ENCODE results near the gene GRIN2B. TPM values are rescaled to one million over a fixed set of nuclear protein-coding genes. Genes with fewer than 3 reads are reported as not detected.

Gene GRIN2B
- polyA plus RNA-seq, 6 donors from 2014 or later, result 0.01 to 0.03 (median 0.01) TPM; not detected in 3

- no peak overlapping the region for H3K4me3 Mint-ChIP-seq
- H3K9me3 Mint-ChIP-seq, result peaks cover 0 to 6% (median 0%) of the 10 kb centered on the region in 7 donors
- DNase-seq, result no peak
- H3K36me3 Mint-ChIP-seq, result peaks cover 0 to 10% of the 10 kb centered on the region in 2 donors
- no peak for ATAC-seq (ENCODE audit: low read depth in 2 of 2)
- no peak overlapping the region for H3K27ac Mint-ChIP-seq
- peaks cover 15 to 23% (median 20%) of the 10 kb centered on the region in 3 donors for H3K4me1 Mint-ChIP-seq
- peaks cover 60 to 94% (median 91%) of the 10 kb centered on the region in 3 donors for H3K27me3 Mint-ChIP-seq
These were observed 4.5 kb downstream of the GRIN2B start for GRCh38 chr12:13976880-13977279.

- Mint-ChIP-seq H3K27me3 (peaks cover 56 to 91% (median 89%) of the 10 kb centered on the region in 3 donors), H3K4me1 (peaks cover 11 to 15% (median 13%) of the 10 kb centered on the region in 3 donors), H3K36me3 (peaks cover 0 to 10% of the 10 kb centered on the region in 2 donors), H3K4me3 (no peak overlapping the region), H3K9me3 (peaks cover 0 to 3% (median 0%) of the 10 kb centered on the region in 7 donors), H3K27ac (no peak overlapping the region)
- ATAC-seq (ENCODE audit: low read depth in 2 of 2) (no peak), DNase-seq (no peak)
These were observed 5.3 kb downstream of the GRIN2B start for GRCh38 chr12:13976028-13976584.

- H3K27ac Mint-ChIP-seq, result no peak overlapping the region
- H3K9me3 Mint-ChIP-seq, result peaks cover 0 to 2% (median 0%) of the 10 kb centered on the region in 7 donors
- no peak for DNase-seq
- H3K4me3 Mint-ChIP-seq, result no peak overlapping the region
- H3K27me3 Mint-ChIP-seq, result peaks cover 43 to 86% (median 83%) of the 10 kb centered on the region in 3 donors
- no peak for ATAC-seq (ENCODE audit: low read depth in 2 of 2)
- no peaks in the 10 kb centered on the region for H3K36me3 Mint-ChIP-seq
- no peaks in the 10 kb centered on the region for H3K4me1 Mint-ChIP-seq
These were observed 7.4 kb downstream of the GRIN2B start for GRCh38 chr12:13973996-13974395.

GRCh38 chr12:13970803-13971202, 10.6 kb downstream of the GRIN2B start:
- Mint-ChIP-seq H3K27me3 (peaks cover 38 to 62% (median 61%) of the 10 kb centered on the region in 3 donors), H3K4me1 (no peaks in the 10 kb centered on the region), H3K9me3 (no peaks in the 10 kb centered on the region), H3K4me3 (no peak overlapping the region), H3K36me3 (no peaks in the 10 kb centered on the region), H3K27ac (no peak overlapping the region)
- no peak for ATAC-seq (ENCODE audit: low read depth in 2 of 2)
- no peak for DNase-seq

GRCh38 chr12:13968281-13968680, 13.1 kb downstream of the GRIN2B start:
- Mint-ChIP-seq H3K36me3 (no peaks in the 10 kb centered on the region), H3K4me1 (no peaks in the 10 kb centered on the region), H3K27ac (no peak overlapping the region), H3K27me3 (peaks cover 40 to 57% (median 57%) of the 10 kb centered on the region in 3 donors), H3K4me3 (no peak overlapping the region), H3K9me3 (no peaks in the 10 kb centered on the region)
- ATAC-seq (ENCODE audit: low read depth in 2 of 2), result no peak
- DNase-seq, result no peak

- H3K4me3 Mint-ChIP-seq, result no peak overlapping the region
- H3K9me3 Mint-ChIP-seq, result peaks cover 0 to 3% (median 0%) of the 10 kb centered on the region in 7 donors
- H3K27me3 Mint-ChIP-seq, result peaks cover 54 to 62% (median 61%) of the 10 kb centered on the region in 3 donors
- no peaks in the 10 kb centered on the region for H3K36me3 Mint-ChIP-seq
- DNase-seq, result no peak
- no peaks in the 10 kb centered on the region for H3K4me1 Mint-ChIP-seq
- no peak for ATAC-seq (ENCODE audit: low read depth in 2 of 2)
- H3K27ac Mint-ChIP-seq, result no peak overlapping the region
These were observed 16.7 kb downstream of the GRIN2B start for GRCh38 chr12:13964666-13965065.

GRCh38 chr12:13962699-13963098, 18.7 kb downstream of the GRIN2B start:
- H3K4me3 Mint-ChIP-seq, result no peak overlapping the region
- no peaks in the 10 kb centered on the region for H3K36me3 Mint-ChIP-seq
- H3K27me3 Mint-ChIP-seq, result peaks cover 66 to 79% (median 66%) of the 10 kb centered on the region in 3 donors
- DNase-seq (no peak), ATAC-seq (ENCODE audit: low read depth in 2 of 2) (no peak)
- H3K9me3 Mint-ChIP-seq, result peaks cover 0 to 3% (median 0%) of the 10 kb centered on the region in 7 donors
- no peaks in the 10 kb centered on the region for H3K4me1 Mint-ChIP-seq
- H3K27ac Mint-ChIP-seq, result no peak overlapping the region

GRCh38 chr12:13961971-13962370, 19.4 kb downstream of the GRIN2B start:
- DNase-seq (no peak), ATAC-seq (ENCODE audit: low read depth in 2 of 2) (no peak)
- Mint-ChIP-seq H3K9me3 (peaks cover 0 to 3% (median 0%) of the 10 kb centered on the region in 7 donors), H3K36me3 (no peaks in the 10 kb centered on the region), H3K4me3 (no peak overlapping the region), H3K27me3 (peaks cover 62 to 84% (median 66%) of the 10 kb centered on the region in 3 donors), H3K27ac (no peak overlapping the region), H3K4me1 (no peaks in the 10 kb centered on the region)

GRCh38 chr12:13959131-13959723, 22.2 kb downstream of the GRIN2B start:
- Mint-ChIP-seq H3K9me3 (peaks cover 0 to 3% (median 0%) of the 10 kb centered on the region in 7 donors), H3K4me3 (no peak overlapping the region), H3K36me3 (no peaks in the 10 kb centered on the region), H3K4me1 (no peaks in the 10 kb centered on the region), H3K27me3 (peaks cover 43 to 81% (median 63%) of the 10 kb centered on the region in 3 donors), H3K27ac (no peak overlapping the region)
- DNase-seq, result no peak
- ATAC-seq (ENCODE audit: low read depth in 2 of 2), result no peak

- Mint-ChIP-seq H3K36me3 (no peaks in the 10 kb centered on the region), H3K27ac (no peak overlapping the region), H3K4me1 (no peaks in the 10 kb centered on the region), H3K27me3 (peaks cover 27 to 79% (median 59%) of the 10 kb centered on the region in 3 donors), H3K4me3 (no peak overlapping the region), H3K9me3 (peaks cover 0 to under 1% (median 0%) of the 10 kb centered on the region in 7 donors)
- no peak for ATAC-seq (ENCODE audit: low read depth in 2 of 2)
- no peak for DNase-seq
These were observed 23.8 kb downstream of the GRIN2B start for GRCh38 chr12:13957576-13957975.

- H3K36me3 Mint-ChIP-seq, result no peaks in the 10 kb centered on the region
- no peaks in the 10 kb centered on the region for H3K9me3 Mint-ChIP-seq
- no peaks in the 10 kb centered on the region for H3K4me1 Mint-ChIP-seq
- DNase-seq (no peak), ATAC-seq (ENCODE audit: low read depth in 2 of 2) (no peak)
- peaks cover 20 to 65% (median 55%) of the 10 kb centered on the region in 3 donors for H3K27me3 Mint-ChIP-seq
- H3K4me3 Mint-ChIP-seq, result no peak overlapping the region
- H3K27ac Mint-ChIP-seq, result no peak overlapping the region
These were observed 25.3 kb downstream of the GRIN2B start for GRCh38 chr12:13956060-13956590.

- peaks cover 22 to 52% (median 40%) of the 10 kb centered on the region in 3 donors for H3K27me3 Mint-ChIP-seq
- DNase-seq (no peak), ATAC-seq (ENCODE audit: low read depth in 2 of 2) (no peak)
- no peaks in the 10 kb centered on the region for H3K36me3 Mint-ChIP-seq
- no peak overlapping the region for H3K27ac Mint-ChIP-seq
- H3K4me3 Mint-ChIP-seq, result no peak overlapping the region
- no peaks in the 10 kb centered on the region for H3K9me3 Mint-ChIP-seq
- H3K4me1 Mint-ChIP-seq, result no peaks in the 10 kb centered on the region
These were observed 29.3 kb downstream of the GRIN2B start for GRCh38 chr12:13952096-13952495.

- Mint-ChIP-seq H3K27me3 (peaks cover 30 to 40% (median 32%) of the 10 kb centered on the region in 3 donors), H3K36me3 (no peaks in the 10 kb centered on the region), H3K4me3 (no peak overlapping the region), H3K9me3 (no peaks in the 10 kb centered on the region), H3K27ac (no peak overlapping the region), H3K4me1 (no peaks in the 10 kb centered on the region)
- no peak for ATAC-seq (ENCODE audit: low read depth in 2 of 2)
- DNase-seq, result no peak
These were observed 30.9 kb downstream of the GRIN2B start for GRCh38 chr12:13950502-13950901.

GRCh38 chr12:13948621-13949020, 32.8 kb downstream of the GRIN2B start:
- H3K4me1 Mint-ChIP-seq, result no peaks in the 10 kb centered on the region
- H3K27ac Mint-ChIP-seq, result no peak overlapping the region
- H3K9me3 Mint-ChIP-seq, result no peaks in the 10 kb centered on the region
- no peak overlapping the region for H3K4me3 Mint-ChIP-seq
- ATAC-seq (ENCODE audit: low read depth in 2 of 2) (no peak), DNase-seq (no peak)
- H3K36me3 Mint-ChIP-seq, result peaks cover 0 to 4% of the 10 kb centered on the region in 2 donors
- peaks cover 37 to 45% (median 44%) of the 10 kb centered on the region in 3 donors for H3K27me3 Mint-ChIP-seq
